ENCODE measurements around the gene CYP3A5. TPM values are rescaled to one million over a fixed set of nuclear protein-coding genes. Genes with fewer than 3 reads are reported as not detected.
"Not testable (repeated sequence)": the region's sequence is repeated elsewhere in the genome, so short reads cannot be mapped to it uniquely, and the experiment has no call there.

CYP3A5 gene
- total RNA-seq, 4 donors from 2014 or later, result 0.91 to 4.6 (median 2.3) TPM

DNA sequence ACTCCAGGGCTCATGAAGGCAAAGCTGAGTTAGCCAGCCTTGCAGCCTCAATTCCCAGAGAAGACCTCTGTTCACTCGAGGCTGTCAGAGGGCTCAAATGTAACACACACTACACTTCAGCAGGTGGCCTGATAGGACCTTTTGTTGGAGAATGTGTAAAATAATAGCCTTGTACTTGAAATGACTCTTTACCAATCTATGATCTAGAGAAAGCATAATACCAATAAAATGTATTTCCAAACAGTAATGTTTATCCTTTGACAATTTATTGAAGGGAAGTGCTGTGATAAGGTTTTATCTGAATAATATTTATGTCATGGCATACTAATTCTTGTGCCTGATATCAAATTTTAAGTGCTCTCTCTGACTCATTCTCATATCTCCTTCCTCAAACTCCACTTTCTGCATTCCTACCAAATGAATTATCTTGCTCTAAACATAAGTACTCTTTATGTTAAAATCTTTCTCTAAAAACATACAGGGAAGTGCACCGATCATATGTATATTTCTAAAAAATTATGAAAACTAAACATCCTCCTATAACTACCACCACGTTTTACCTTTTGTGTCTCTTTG lies 34.3 kb upstream of the CYP3A5 start:
- WGBS, result 72% methylated on average over 3 of the region's 3 CpGs
- no peak for TF ChIP-seq EP300 (IDR thresholded peaks at IDR 0.05)
- TF ChIP-seq POLR2A (IDR thresholded peaks at IDR 0.05; ENCODE audit: low read depth), result no peak
- TF ChIP-seq POLR2AphosphoS5 (IDR thresholded peaks at IDR 0.05), result no peak

DNA sequence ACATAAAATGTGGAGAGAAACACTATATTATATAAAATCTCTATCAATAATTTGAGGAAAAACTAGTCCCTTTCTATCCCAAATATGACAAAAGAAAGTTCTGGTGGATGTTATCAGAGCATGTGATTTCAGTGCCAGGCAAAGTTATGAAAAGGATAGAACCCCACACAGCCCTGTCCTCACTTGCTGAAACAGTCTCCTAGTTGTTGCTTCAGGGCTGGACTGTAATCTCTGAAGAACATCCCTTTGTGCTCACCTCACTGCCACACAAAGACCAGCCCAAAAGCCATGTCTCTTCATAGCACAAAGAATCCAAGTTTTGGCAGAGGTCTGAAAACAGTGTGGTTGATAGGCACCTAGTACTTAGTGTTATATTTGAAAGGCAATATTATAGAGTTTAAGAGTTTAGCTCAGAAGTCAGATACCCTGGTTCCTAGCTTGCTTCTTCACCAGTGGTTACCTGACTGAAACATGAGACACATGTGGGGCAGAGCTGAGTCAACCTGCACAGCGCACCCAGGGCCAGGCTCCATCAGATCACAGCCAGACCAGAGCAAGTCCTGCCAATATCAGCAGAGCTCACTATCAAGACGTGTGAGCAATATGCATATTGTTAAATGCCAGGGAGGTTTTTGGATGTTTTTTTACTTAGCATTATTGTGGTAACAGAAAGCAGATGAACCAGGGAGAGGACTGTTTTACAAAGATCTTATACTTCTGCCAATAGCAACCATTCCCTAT lies 30.2 kb upstream of the CYP3A5 start:
- no peak for TF ChIP-seq EP300 (IDR thresholded peaks at IDR 0.05)
- TF ChIP-seq, protein P1, sequence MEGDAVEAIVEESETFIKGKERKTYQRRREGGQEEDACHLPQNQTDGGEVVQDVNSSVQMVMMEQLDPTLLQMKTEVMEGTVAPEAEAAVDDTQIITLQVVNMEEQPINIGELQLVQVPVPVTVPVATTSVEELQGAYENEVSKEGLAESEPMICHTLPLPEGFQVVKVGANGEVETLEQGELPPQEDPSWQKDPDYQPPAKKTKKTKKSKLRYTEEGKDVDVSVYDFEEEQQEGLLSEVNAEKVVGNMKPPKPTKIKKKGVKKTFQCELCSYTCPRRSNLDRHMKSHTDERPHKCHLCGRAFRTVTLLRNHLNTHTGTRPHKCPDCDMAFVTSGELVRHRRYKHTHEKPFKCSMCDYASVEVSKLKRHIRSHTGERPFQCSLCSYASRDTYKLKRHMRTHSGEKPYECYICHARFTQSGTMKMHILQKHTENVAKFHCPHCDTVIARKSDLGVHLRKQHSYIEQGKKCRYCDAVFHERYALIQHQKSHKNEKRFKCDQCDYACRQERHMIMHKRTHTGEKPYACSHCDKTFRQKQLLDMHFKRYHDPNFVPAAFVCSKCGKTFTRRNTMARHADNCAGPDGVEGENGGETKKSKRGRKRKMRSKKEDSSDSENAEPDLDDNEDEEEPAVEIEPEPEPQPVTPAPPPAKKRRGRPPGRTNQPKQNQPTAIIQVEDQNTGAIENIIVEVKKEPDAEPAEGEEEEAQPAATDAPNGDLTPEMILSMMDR (IDR thresholded peaks at IDR 0.05), result no peak
- TF ChIP-seq POLR2A (IDR thresholded peaks at IDR 0.05; ENCODE audit: low read depth), result no peak
- TF ChIP-seq POLR2AphosphoS5 (IDR thresholded peaks at IDR 0.05), result no peak
- no peaks in the 10 kb centered on the region for H3K4me1 ChIP-seq
- H3K27ac ChIP-seq (replicated peaks in 1 of 4), result no peak overlapping the region
- intact Hi-C loops (cut with DNase I), result no loop called here
- H3K4me3 ChIP-seq, result no peak overlapping the region
- peaks cover 0 to 29% (median 3%) of the 10 kb centered on the region in 4 donors for H3K36me3 ChIP-seq
- WGBS, result 79% methylated on average over 2 of the region's 2 CpGs
- no peak for DNase-seq (ENCODE audit: extremely low spot score)
- peaks cover 0 to 30% (median 15%) of the 10 kb centered on the region in 4 donors for H3K9me3 ChIP-seq
- H3K27me3 ChIP-seq, result no peaks in the 10 kb centered on the region

More for the DNA sequence above, 34.3 kb upstream of the CYP3A5 start:
- intact Hi-C loops (cut with DNase I), result no loop called here
- Histone ChIP-seq H3K4me3 (no peak overlapping the region), H3K27ac (replicated peaks in 1 of 4) (no peak overlapping the region), H3K36me3 (peaks cover 0 to 16% (median 3%) of the 10 kb centered on the region in 4 donors), H3K27me3 (no peaks in the 10 kb centered on the region), H3K4me1 (no peaks in the 10 kb centered on the region), H3K9me3 (no peaks in the 10 kb centered on the region)
- DNase-seq (ENCODE audit: extremely low spot score), result no peak

DNA sequence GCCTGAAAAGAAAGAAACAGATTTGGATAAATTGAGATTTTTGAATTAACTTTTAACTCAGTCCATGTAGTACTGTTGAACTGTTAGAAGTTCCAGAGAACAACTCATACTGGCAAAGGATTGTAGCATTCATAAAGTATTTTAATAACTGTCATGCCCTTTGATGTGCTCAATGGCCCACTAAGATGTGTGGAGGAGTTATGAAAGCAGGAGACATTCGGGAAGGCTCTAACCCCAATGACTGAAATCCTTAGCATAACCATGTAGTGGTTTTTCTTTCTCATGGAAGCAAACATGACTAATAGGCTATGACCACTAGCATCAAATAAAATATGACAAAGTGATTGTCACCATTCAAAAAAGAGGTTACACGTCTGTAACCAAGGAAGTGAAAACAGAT lies 29.5 kb upstream of the CYP3A5 start:
- intact Hi-C loops (cut with DNase I), result no loop called here
- Histone ChIP-seq H3K27ac (replicated peaks in 1 of 4) (no peak overlapping the region), H3K9me3 (peaks cover 0 to 30% (median 15%) of the 10 kb centered on the region in 4 donors), H3K36me3 (peaks cover 0 to 29% (median 3%) of the 10 kb centered on the region in 4 donors), H3K4me1 (no peaks in the 10 kb centered on the region), H3K4me3 (no peak overlapping the region), H3K27me3 (no peaks in the 10 kb centered on the region)
- no peak for TF ChIP-seq POLR2AphosphoS5 (IDR thresholded peaks at IDR 0.05)
- TF ChIP-seq EP300 (IDR thresholded peaks at IDR 0.05), result no peak
- no peak for TF ChIP-seq POLR2A (IDR thresholded peaks at IDR 0.05; ENCODE audit: low read depth)
- TF ChIP-seq, protein P1 (IDR thresholded peaks at IDR 0.05), result no peak
- DNase-seq (ENCODE audit: extremely low spot score), result no peak
- 91% methylated on average over 2 of the region's 2 CpGs for WGBS

DNA sequence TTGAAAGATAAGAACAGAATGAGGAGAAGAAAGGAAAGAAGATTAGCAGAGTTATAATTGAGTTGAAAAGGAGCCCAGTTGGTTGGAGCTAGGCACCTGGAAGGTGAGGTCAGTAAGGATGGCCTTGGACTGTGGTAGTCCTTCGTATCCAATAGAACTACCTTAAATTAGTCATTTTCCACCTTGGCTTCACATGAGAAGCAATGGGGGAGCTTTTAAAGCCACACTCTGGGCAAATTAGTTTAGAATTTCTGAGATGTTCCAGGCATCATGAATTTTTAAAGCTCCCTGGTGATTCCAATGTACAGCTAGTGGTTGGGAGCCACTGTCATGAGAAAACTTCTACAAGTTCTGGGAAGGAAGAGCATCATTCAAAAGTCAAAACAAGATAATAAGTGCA lies 27.3 kb upstream of the CYP3A5 start:
- 53% methylated on average over 1 of the region's 1 CpG for whole genome bisulfite sequencing

DNA sequence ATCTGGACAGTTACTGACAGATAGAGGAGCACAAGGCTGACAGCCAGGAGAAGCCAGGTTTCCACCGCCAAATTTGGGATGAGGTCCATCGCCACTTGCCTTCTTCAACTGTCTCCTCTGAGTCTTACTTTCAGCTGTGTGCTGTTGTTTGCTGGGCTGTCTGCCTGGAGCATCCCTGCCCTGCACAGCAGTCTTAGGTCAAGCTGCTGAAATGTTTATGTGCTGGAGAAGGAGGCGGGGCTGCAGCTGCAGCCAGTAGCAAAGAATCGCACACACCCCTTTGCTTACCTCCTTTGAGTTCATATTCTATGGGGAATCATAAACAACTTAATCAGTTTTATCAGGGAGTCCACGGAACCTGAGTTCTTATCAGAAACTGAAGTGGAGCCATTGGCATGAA lies 20.1 kb upstream of the CYP3A5 start:
- Histone ChIP-seq H3K27me3 (no peaks in the 10 kb centered on the region), H3K9me3 (no peaks in the 10 kb centered on the region), H3K36me3 (no peaks in the 10 kb centered on the region), H3K4me3 (no peak overlapping the region), H3K27ac (replicated peaks in 1 of 4) (no peak overlapping the region), H3K4me1 (peaks cover 0 to 12% (median 0%) of the 10 kb centered on the region in 4 donors)
- WGBS, result 29% methylated on average over 5 of the region's 5 CpGs
- intact Hi-C loops (cut with DNase I), result no loop called here
- TF ChIP-seq POLR2AphosphoS5 (IDR thresholded peaks at IDR 0.05) (no peak), EP300 (IDR thresholded peaks at IDR 0.05) (no peak), POLR2A (IDR thresholded peaks at IDR 0.05; ENCODE audit: low read depth) (no peak)
- TF ChIP-seq, protein P1 (IDR thresholded peaks at IDR 0.05), result no peak
- no peak for DNase-seq (ENCODE audit: extremely low spot score)

More for the DNA sequence above, 27.3 kb upstream of the CYP3A5 start:
- Histone ChIP-seq H3K27me3 (no peaks in the 10 kb centered on the region), H3K9me3 (peaks cover 0 to 30% (median 15%) of the 10 kb centered on the region in 4 donors), H3K27ac (replicated peaks in 1 of 4) (no peak overlapping the region), H3K4me3 (no peak overlapping the region), H3K4me1 (no peaks in the 10 kb centered on the region), H3K36me3 (peaks cover 0 to 29% (median 3%) of the 10 kb centered on the region in 4 donors)
- DNase-seq (ENCODE audit: extremely low spot score), result no peak
- TF ChIP-seq, protein P1 (IDR thresholded peaks at IDR 0.05), result no peak
- TF ChIP-seq POLR2A (IDR thresholded peaks at IDR 0.05; ENCODE audit: low read depth) (no peak), EP300 (IDR thresholded peaks at IDR 0.05) (no peak), POLR2AphosphoS5 (IDR thresholded peaks at IDR 0.05) (no peak)
- intact Hi-C loops (cut with DNase I), result no loop called here

DNA sequence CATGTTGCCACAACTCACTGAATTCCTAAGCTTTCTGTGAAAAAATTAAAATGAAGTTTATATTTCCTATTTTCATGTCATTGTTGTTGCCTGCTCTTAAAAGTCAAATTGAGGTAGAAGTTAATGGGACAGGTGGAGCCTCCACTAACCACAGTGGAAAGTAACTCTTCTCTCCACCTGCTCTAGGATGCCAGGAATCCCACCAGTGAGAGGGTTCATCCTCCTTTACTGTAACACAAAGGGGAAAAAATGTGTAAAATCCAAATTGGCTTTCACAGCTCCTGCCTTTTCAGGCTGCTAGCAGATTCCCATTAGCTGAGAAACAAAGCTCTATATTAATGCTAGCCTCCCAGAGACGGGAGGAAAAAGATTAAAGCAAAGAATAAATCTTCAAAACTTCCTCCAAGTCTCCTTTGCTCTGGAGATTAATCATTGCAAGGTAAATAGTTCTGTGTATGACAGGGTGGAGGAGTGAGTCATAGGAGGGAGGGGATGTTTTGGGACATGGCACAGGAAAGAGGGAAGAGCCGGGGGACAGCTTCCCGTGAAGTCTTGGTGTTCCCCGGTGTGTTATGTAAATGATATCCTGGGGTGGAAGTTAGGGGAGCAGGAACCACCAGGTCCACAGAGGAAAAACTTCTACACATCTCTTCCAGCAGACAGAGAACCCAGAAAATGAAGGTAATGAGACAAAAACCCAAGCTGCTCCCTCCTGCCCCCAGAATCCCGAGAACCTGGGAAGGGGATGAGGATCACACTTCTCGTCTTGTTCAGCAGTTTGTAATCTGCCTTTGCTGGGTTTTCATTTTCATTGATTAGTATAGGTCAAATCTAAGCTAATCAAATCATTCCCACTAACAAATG lies 19.3 kb upstream of the CYP3A5 start:
- H3K36me3 ChIP-seq; intact Hi-C loops (cut with DNase I); H3K27ac ChIP-seq (replicated peaks in 1 of 4); H3K27me3 ChIP-seq; H3K9me3 ChIP-seq; DNase-seq (ENCODE audit: extremely low spot score); H3K4me3 ChIP-seq: not testable (repeated sequence)
- 25% methylated on average over 6 of the region's 6 CpGs for WGBS
- peaks cover 0 to 12% (median 0%) of the 10 kb centered on the region in 4 donors for H3K4me1 ChIP-seq

All from esophagus muscularis mucosa (tissue), 4 donors.